DOHH2 (cell line): Measurements from ENCODE around the gene SPAG6.

Source experiments
- H3F3A ChIP-seq: fragments of 200-600 bp; sonication (generic), shearing (Covaris generic); 2 replicates; pipeline ENCODE4 v1.6.0; 2016; ENCODE audit warnings: antibody characterized with exemption, mild to moderate bottlenecking; ENCODE audit not compliant: control insufficient read depth, insufficient read depth
- H3K27ac ChIP-seq: fragments of 200-600 bp; sonication (generic); 2 replicates; pipeline ENCODE4 v1.5.1; 2014; ENCODE audit warnings: low read depth, mild to moderate bottlenecking, low read length, moderate library complexity
- H3K27me3 ChIP-seq: fragments of 200-600 bp; sonication (generic); 2 replicates; pipeline ENCODE4 v1.6.1; 2014; ENCODE audit warnings: mild to moderate bottlenecking, low read length, mixed read lengths; ENCODE audit not compliant: control insufficient read depth
- H3K36me3 ChIP-seq: fragments of 200-600 bp; sonication (generic); 2 replicates; pipeline ENCODE4 v1.6.1; 2014; ENCODE audit warnings: mild to moderate bottlenecking, low read length, moderate library complexity, mixed read lengths; ENCODE audit not compliant: control insufficient read depth
- H3K4me1 ChIP-seq: fragments of 200-600 bp; sonication (generic); 2 replicates; pipeline ENCODE4 v1.6.1; 2014; ENCODE audit warnings: mild to moderate bottlenecking, low read length, mixed read lengths; ENCODE audit not compliant: control insufficient read depth
- H3K4me2 ChIP-seq: fragments of 200-600 bp; sonication (generic); 2 replicates; pipeline ENCODE4 v1.6.0; 2014; ENCODE audit warnings: mild to moderate bottlenecking, low read length, moderate library complexity
- H3K4me3 ChIP-seq: fragments of 200-600 bp; sonication (generic); 2 replicates; pipeline ENCODE4 v1.5.1; 2014; ENCODE audit warnings: mild to moderate bottlenecking, low read length, mixed read lengths
- H3K79me2 ChIP-seq: fragments of 200-600 bp; sonication (generic); 2 replicates; pipeline ENCODE4 v1.6.1; 2014; ENCODE audit warnings: mild to moderate bottlenecking, low read length, mixed read lengths; ENCODE audit not compliant: control insufficient read depth
- H3K9me2 ChIP-seq: fragments of 200-600 bp; sonication (generic); replicated peaks from 2 replicates; pipeline ENCODE4 v1.6.1; 2014; ENCODE audit warnings: mild to moderate bottlenecking, low read length, mixed read lengths; ENCODE audit not compliant: control insufficient read depth
- H3K9me3 ChIP-seq: fragments of 200-600 bp; sonication (generic); 2 replicates; pipeline ENCODE4 v1.6.1; 2014; ENCODE audit warnings: antibody characterized with exemption, low read length, mixed read lengths; ENCODE audit not compliant: control insufficient read depth, insufficient read depth
- H4K20me1 ChIP-seq: fragments of 200-600 bp; sonication (generic); 2 replicates; pipeline ENCODE4 v1.6.0; 2014; ENCODE audit warnings: low read depth, mild to moderate bottlenecking, antibody characterized with exemption, low read length, moderate library complexity; ENCODE audit not compliant: control insufficient read depth, insufficient read depth
- CTCF ChIP-seq: fragments of 200-600 bp; sonication (generic); IDR thresholded peaks from one replicate; pipeline ENCODE4 v1.5.1; 2014; ENCODE audit warnings: antibody characterized with exemption, mild to moderate bottlenecking, low read depth, low read length; ENCODE audit not compliant: poor library complexity, severe bottlenecking
- EZH2phosphoT487 ChIP-seq: fragments of 200-600 bp; sonication (generic); IDR thresholded peaks from 2 replicates; pipeline ENCODE4 v1.6.1; 2017; ENCODE audit warnings: borderline replicate concordance, mild to moderate bottlenecking, antibody characterized with exemption, low read length, moderate library complexity, mixed read lengths

SPAG6 gene

GRCh38 chr10:22367471-22367870 is 22.2 kb downstream of the SPAG6 start:
- Histone ChIP-seq H3K27ac (no peak overlapping the region), H3K4me2 (no peak overlapping the region), H3F3A (no peaks in the 10 kb centered on the region), H3K9me3 (no peaks in the 10 kb centered on the region), H3K9me2 (no peaks in the 10 kb centered on the region), H3K36me3 (no peaks in the 10 kb centered on the region), H3K4me1 (peaks cover 45% of the 10 kb centered on the region), H4K20me1 (no peaks in the 10 kb centered on the region), H3K79me2 (no peaks in the 10 kb centered on the region), H3K27me3 (no peaks in the 10 kb centered on the region), H3K4me3 (no peak overlapping the region)
- TF ChIP-seq CTCF: no peak
- TF ChIP-seq EZH2phosphoT487: no peak

- H3K27ac ChIP-seq: no peak overlapping the region
- no peaks in the 10 kb centered on the region for H3K36me3 ChIP-seq
- H3K79me2 ChIP-seq: no peaks in the 10 kb centered on the region
- no peaks in the 10 kb centered on the region for H3K27me3 ChIP-seq
- no peak for TF ChIP-seq CTCF
- TF ChIP-seq EZH2phosphoT487: no peak
- H3K4me3 ChIP-seq: no peak overlapping the region
- H3K9me2 ChIP-seq: no peaks in the 10 kb centered on the region
- H3K4me1 ChIP-seq: peaks cover 45% of the 10 kb centered on the region
- H4K20me1 ChIP-seq: no peaks in the 10 kb centered on the region
- no peaks in the 10 kb centered on the region for H3F3A ChIP-seq
- H3K4me2 ChIP-seq: no peak overlapping the region
- H3K9me3 ChIP-seq: no peaks in the 10 kb centered on the region
These were observed 23.1 kb downstream of the SPAG6 start for GRCh38 chr10:22368402-22368801.

GRCh38 chr10:22368981-22369380 is 23.7 kb downstream of the SPAG6 start:
- H3K4me2 ChIP-seq: no peak overlapping the region
- H3K27ac ChIP-seq: no peak overlapping the region
- no peak overlapping the region for H3K4me3 ChIP-seq
- no peaks in the 10 kb centered on the region for H3K27me3 ChIP-seq
- no peaks in the 10 kb centered on the region for H3K79me2 ChIP-seq
- H3K4me1 ChIP-seq: peaks cover 45% of the 10 kb centered on the region
- no peaks in the 10 kb centered on the region for H3K9me3 ChIP-seq
- TF ChIP-seq EZH2phosphoT487 (no peak), CTCF (no peak)
- H4K20me1 ChIP-seq: no peaks in the 10 kb centered on the region
- H3K36me3 ChIP-seq: no peaks in the 10 kb centered on the region
- H3F3A ChIP-seq: no peaks in the 10 kb centered on the region
- no peaks in the 10 kb centered on the region for H3K9me2 ChIP-seq
